HG03095 (cell line): Measurements from ENCODE around the gene ZDHHC24.
A peak's percentile ranks its signal among the peaks of the same experiment; 100 is the strongest.
"Not testable (repeated sequence)": the region's sequence is repeated elsewhere in the genome, so short reads cannot be mapped to it uniquely, and the experiment has no call there.

Experiments
- ATAC-seq: cut with Tn5 transposase; IDR thresholded peaks from one replicate; pipeline ENCODE4 v1.9.1; 2021; ENCODE audit warnings: moderate library complexity; ENCODE audit not compliant: unreplicated experiment

Gene ZDHHC24, protein sequence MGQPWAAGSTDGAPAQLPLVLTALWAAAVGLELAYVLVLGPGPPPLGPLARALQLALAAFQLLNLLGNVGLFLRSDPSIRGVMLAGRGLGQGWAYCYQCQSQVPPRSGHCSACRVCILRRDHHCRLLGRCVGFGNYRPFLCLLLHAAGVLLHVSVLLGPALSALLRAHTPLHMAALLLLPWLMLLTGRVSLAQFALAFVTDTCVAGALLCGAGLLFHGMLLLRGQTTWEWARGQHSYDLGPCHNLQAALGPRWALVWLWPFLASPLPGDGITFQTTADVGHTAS

DNA sequence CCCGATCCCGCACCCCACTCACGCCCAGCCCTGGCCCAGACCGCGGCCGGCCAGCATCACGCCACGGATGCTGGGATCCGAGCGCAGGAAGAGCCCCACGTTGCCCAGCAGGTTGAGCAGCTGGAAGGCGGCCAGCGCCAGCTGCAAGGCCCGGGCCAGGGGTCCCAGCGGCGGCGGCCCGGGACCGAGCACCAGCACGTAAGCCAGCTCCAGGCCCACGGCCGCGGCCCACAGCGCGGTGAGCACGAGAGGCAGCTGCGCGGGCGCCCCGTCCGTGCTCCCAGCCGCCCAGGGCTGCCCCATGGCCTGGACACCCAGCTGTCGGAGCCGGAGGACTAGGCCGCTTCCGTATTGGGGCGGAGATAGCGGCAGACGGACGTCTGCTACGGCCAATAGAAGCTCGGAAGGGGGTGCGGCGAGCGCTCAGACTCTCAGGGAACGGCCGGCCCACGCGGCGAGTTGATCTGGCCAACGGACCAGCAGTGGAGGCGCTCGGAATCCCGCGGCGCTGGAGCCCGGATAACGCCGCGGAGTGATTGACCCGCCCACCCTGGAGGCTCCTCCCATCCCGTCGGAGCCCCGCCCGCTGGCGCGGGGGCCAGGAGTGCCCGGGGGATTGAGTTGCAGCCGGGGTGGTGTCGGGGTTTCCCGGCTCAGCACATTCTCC lies at the start of gene ZDHHC24:
Gene ZDHHC24 (minus strand): TSS at position 348 of the 667 bp plus-strand sequence. CDS start 45 bp downstream, at position 303.
- ATAC-seq, result peak; percentile 81

DNA sequence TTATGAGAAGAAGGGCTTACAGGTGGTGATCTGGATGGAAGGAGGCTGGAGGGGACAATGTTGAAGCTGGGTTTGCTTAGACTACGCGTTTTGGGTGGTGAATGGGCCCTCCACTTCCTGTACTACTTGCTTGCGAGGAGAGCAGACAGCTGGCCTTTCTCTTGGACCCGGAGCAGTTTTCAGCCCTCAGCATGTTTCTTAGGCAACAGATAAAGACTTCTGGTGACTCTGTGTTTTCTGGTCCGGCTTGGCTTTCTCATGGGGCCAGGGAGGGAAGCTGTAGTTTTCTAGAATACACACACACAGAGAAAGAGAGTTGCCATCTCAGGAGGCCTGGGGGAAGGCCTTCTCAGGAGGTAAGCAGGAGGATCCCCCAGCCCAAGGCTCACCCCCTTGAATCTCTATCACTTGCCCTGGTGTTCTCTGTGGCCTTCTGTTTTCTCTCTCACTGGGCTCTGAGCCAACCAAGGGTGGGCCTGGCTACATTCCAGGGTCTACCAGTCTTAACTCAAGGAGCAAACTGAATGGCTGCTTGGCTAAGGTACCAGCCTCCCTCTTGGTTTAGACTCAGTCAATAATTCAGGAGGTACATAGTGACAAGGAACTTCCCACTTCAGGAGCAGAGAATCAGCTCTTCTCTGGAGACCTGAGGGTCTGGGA lies 49.5 kb upstream of the ZDHHC24 start:
- ATAC-seq, result no peak

DNA sequence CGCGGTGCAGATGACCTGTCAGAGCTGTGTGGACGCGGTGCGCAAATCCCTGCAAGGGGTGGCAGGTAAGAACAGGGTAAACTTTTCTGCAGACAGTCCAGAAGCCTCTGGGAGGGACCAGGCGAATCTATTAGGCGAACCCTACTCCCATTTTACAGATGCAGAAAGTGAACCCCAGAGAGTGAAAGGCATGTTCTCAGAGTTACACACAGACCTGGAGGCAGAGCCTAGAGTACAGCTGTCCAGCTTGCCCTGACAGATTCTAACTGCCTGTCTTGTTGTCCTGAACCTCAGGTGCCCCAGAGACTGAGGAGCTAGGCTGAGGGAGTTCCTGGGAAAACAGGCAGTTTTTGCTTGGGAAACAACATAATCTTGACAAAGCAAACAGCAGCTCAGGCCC lies 47.8 kb upstream of the ZDHHC24 start:
- no peak for ATAC-seq

DNA sequence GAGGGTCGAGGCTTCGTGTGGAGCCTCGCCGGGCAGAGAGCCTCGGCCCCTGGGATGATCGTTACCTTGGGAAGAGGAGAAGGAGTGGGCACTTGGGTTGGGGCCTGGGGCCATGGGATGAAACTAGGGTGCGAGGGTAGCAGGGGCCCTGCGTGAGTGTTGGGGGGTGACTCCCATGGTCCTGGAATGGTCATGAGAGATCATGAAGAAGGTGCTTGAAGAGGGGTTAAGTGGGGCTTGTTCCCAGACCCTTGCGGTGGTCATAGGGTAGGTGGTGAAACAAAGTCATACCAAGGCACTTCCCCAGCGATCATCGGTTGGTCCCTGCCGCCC lies 47.4 kb upstream of the ZDHHC24 start:
- ATAC-seq, result no peak

DNA sequence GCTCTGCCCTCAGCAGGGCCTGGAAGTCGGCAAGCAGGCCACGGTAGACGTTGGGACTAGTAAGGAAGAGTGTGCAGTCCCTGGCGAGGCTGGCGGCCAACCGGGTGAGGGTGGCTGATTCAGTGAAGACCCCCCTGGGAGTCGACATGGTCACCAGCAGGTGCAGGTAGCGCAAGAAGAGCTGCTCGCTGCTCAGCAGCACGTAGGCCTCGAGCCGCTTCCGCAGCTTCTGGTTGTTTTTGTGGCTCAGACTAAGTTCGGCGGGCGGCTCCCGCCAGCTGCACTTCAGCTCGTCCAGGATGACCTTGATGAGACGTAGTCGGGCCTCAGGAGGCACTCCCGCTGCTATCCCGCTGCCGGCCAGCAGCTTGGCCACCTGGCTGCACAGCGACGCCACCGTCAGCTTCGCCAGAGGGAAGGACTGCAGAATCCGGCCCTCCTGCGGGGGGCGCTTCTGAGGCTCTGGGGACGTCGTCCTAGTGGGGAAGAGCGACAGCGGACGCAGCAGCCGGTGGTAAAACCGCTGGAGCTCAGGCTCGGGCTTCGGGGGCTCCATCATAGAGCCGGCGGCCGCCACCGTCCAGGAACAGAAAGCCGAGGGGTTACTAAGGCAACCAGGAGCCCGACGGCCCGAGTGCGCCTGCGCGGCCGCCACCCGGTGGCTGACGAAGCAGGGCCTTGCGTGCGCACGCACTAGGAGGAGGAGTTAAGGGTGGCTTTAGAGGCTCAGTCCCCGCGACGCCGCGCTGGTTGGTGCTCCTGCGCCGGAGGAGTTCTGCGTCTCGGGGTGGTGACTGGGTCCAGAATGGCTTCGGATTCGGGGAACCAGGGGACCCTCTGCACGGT lies 46.8 kb upstream of the ZDHHC24 start, which contains the start of the genes CCDC87 and CCS:
Gene CCDC87 (minus strand): TSS at position 607 of the 846 bp plus-strand sequence. CDS start 48 bp downstream, at position 559.
Gene CCS (plus strand): TSS at position 729 of the 846 bp plus-strand sequence. CDS start 77 bp downstream, at position 806.
- ATAC-seq, result peak; percentile 79

DNA sequence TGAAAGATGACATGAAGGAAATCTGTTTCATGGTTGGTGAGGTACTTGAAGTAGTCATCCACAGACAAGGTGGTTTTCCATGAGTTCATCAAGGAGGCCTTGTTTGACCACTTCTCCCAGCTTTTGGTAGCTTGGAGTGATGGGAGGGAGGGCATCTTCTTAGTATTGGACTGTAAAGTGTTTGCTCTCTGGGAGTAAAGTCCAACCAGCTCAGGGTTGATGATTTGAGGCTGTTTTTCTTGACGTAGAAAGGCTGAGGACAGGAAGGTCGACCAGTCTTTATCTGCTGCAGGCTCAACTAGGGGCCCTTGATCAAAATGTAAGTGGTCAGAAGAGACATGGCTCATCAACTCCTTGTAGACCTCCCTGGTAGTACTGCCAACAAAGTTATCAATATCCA lies 45.3 kb upstream of the ZDHHC24 start:
- no peak for ATAC-seq

DNA sequence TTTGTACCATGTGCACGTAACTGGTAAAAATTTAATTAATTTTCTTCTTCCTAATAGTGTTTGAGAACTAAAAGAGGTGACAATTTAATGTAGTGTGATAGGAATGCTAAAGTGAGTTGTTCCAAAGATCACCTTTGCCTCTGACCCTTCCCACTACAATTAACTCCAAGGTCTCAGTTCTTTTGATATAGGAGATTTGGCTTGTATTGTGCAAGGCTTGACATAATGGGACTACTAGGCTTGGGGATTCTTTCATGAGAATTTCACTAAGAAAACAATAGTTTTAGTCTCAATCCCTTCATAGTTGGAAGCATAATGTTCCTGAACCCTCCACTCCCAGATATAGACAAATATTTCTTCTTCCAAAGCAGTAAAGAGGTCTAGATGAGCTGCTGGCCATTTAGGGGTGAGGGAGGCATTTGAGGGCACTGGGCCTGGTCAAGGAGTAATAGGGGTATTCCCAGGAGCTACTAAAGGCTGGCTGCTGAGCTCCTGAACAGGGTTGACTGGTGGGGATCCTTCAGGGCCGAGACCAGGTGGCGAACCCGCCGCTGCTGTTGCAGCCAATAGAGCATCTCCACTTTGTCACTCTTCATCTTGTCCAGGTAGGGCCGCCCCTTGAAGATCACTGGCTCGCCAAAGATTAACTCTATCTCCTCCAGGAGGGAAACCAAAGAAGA lies 44.3 kb upstream of the ZDHHC24 start:
- no peak for ATAC-seq

DNA sequence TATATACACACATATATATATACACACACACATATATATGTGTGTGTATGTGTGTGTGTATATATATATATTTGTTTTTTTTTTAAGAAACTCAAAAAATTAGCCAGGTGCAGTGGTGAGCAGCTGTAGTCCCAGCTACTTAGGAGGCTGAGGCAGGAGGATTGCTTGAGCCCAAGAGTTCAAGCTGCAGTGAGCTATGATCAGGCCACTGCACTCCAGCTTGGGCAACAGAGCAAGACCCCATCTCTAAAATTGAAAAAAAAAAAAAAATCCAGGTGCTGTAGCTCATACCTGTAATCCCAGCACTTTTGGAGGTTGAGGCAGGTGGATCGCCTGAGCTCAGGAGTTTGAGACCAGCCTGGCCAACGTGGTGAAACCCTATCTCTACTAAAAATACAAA lies 43.5 kb upstream of the ZDHHC24 start:
- not testable (repeated sequence) for ATAC-seq

DNA sequence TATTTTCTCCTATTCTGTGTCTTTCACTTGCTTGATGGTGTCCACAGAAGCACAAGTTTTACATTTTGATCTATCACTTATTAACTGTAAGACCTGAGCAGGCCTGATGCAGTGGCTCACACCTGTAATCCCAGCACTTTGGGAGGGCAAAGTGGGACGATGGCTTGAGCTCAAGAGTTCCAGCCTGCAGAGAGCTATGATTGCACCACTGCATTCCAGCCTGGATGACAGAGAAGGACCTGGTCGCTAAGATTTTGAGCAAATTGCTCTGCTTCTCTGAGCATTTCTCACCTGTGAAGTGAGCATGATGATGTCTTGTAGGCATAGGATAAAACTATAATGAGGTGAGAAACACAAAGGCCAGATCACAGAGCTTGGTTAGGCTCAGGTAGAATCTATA lies 40.3 kb upstream of the ZDHHC24 start:
- no peak for ATAC-seq

DNA sequence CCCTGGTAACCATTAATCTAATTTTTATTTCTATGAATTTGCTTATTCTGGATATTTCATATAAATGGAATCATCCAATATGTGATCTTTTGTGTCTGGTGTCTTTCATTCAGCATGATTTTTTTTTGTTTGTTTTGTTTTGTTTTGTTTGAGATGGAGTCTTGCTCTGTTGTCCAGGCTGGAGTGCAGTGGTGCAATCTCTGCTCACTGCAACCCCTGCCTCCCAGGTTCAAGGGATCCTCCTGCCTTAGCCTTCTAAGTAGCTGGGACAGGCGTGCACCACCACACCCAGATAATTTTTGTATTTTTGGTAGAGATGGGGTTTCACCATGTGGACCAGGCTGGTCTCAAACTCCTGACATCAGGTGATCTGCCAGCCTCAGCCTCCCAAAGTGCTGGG lies 39.6 kb upstream of the ZDHHC24 start:
- not testable (repeated sequence) for ATAC-seq

DNA sequence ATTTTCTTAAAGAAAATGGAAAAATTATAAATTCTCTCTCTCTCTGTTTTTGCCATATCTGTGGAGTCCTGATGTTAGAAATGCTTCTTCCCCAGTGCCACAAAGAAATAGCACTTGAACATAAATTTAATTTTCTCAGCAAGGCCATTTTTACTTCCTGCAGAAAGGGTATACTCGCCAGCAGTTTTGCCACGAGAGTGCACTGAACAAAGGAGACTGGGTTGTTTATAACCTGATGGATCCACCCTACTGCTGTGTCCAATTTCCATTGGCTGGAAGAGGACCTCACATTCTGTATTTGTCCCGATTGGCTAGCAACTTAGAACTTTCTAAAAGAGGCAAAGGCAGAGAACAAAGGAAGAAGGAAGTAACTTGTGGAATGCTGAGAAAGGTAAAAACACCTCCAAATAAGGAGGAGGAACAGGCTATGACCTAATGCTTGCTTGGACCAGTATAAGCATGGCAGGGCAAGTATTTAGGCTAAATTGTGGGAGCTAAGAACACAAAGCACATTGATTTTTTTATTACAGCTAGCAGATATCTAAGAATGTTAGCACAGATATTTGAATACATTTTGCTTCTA lies 36.8 kb upstream of the ZDHHC24 start:
- ATAC-seq, result not testable (repeated sequence)

DNA sequence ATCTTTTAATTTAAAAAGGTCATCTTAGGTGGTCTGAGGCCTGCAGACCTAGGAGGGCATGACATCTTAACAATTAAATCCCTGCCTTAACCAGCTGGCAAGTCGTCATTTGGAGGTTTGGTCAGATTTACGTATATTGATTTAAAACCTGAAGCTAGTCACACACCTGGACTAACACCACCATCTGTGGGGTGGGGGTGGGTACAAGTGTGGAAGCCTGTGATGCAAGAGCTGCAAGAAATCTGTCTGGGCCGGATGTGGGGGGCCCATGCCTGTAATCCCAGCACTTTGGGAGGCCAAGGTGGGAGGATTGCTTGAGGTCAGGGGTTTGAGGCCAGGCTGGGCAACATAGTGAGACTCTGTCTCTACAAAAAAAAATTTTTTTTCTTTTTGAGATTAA lies 35.4 kb upstream of the ZDHHC24 start:
- ATAC-seq, result no peak

DNA sequence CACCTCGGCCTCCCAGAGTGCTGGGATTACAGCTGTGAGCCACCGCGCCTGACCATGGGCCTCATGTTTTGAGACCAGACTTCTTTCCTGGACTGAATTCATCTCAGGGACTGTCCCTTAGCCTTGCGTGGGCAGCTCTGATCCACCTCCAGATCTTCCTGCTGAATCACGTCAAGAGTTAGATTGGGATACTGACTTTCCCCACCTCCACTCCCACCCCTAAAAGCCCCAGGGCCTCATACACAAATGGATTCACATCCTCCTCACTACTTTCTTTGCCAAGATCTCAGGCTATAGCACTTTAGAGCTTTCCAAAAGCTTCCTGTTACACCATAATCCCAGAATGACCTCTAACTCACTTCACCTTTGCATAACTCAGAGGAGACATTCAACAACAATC lies 35.0 kb upstream of the ZDHHC24 start:
- ATAC-seq, result no peak

DNA sequence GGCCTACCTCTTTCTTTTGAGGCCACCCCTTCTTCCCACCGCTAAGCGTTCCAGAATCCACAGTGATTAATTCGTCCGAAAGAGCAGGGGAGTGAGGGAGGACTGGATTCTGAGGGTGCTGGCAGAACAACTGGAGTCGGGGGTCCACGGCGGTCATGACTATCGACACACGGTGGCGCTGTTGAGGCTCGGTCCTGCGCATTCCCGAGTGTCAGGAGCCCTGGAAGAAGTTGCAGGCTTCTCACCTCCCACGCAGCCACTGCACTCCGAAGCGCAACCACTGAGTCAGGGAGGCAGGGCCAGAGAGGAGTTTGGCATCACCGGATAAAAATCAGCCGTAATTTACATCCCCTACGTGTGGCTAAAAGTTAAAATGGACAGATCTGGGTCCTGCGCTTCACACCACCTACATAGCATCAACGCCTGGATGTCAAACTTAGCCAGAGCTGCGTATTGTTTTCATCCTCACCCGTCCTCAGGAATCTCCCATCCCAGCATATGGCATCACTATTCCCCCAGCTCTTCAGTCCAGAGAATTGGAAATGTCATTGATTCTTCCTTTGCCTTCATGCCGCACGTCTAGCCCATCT lies 33.3 kb upstream of the ZDHHC24 start:
- no peak for ATAC-seq

DNA sequence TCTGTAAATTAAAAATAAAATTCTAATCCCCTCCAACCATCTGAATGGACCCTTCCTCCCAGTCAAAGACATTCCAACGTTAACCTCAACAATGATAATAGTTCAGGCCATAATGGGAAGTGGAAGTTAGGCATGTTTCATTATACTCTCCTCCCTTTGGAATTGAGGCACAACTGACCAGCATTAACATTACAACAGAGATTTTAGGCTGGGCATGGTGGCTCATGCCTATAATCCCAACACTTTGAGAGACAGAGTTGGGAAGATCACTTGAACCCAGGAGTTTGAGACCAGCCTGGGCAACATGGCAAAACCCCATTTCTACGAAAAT lies 25.0 kb upstream of the ZDHHC24 start:
- no peak for ATAC-seq

DNA sequence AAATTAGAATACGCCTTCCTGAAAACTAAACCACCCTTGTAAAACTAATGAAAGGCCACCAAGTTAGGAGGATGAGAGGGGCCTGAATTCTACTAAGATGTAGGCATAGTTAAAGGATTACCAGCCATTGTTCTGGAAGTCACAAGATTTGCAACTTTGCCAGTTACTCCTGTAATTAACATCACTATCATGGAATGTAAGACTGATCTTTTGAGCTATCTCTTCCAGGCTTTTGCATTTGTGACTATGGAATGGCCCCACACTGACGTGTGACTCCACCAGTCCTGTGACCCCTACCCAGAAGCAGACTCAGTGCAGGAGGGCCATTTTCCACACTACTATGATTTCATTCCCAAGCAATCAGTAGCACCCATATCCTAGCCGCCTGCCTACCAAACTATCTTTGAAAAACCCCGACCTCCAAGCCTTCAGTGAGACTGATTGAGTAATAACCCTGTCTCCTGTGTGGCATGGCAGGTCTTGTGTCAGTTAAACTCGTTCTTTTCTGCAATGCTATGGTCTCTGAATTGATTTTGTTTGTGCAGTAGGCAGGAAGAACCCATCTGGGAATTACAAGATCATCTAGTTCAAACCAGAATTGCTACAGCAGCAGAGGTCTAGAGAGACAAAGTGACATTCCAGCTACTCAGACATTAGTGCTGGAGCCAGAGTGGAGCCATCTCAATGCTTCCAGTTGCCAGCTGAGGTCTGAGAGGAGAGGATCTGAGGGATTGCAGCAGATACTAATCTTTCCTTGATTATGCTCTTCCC lies 24.4 kb upstream of the ZDHHC24 start:
- no peak for ATAC-seq

DNA sequence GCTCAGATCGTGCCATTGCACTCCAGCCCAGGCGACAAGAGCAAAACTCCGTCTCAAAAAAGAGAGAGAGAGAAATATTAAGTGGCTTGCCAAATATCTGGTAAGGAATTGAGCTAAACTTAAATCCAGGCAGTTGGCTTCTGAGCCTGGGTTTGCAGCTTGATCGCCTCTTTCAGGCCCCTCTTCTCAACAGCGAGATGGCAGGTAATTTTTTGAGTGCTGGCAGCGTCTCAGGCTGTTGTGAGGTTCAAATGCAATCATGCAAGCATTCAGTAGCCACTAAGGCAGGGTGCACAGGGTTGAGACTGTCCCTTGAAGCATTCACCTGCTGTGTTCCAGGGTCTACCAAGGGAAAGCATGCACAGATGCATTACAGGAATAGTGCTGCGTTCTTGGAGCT lies 23.2 kb upstream of the ZDHHC24 start:
- no peak for ATAC-seq

DNA sequence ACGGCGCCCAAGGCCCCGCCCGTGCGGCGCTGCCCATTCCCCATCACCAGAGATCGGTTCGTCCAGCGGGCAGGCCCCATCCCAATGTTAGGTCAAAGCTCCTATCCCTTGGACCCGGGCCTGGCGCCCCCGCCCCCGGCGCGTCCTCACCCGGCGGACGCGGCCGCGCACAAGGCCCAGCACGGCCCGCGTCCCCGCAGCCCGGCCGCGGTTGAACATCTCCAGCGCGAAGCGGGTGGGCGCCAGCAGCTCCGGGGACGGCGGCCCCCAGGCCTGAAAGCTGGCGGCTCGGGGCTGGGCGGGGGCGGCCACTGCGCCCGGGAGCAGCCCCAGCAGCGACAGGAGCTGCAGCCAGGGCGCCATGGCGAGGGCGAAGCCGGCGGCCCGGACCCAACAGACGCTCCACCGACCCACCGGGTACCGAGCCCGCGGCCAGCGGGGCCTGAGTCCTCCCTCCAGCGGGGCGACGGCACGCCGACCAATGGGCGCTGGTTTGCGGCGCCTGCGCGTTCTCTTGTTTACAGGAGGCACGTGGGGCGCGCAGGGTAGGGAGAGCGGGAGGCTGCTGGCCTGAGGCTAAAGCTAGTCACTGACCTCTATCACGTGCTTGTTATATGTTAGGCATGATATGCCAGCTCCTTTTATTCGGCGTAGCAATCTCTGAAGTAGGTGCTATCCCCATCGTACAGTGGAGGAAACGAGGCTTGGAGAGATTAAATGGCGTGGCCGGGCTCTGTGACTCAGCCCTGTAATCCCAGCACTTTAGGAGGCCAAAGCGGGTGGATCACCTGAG lies 22.5 kb upstream of the ZDHHC24 start, which contains the start of gene CTSF:
Gene CTSF (minus strand): TSS at position 483 of the 793 bp plus-strand sequence. CDS start 120 bp downstream, at position 363.
- no peak for ATAC-seq
